HepG2 (cell line): Measurements from ENCODE around the gene ADAMTS15. TPM values are rescaled to one million over a fixed set of nuclear protein-coding genes. Genes with fewer than 3 reads are reported as not detected.

Source experiments
- ATAC-seq: fragments of 200-7000 bp; cut with Tn5 transposase; 3 replicates; pipeline ENCODE4 v1.9.1; 2020; ENCODE audit warnings: mild to moderate bottlenecking, moderate library complexity
- BruUV-seq: library from RNA; stranded (reverse); fragments of 400-500 nt; replicated peaks from 2 replicates; lab custom pipeline; 2021; lab: Mats Ljungman, UMichigan
- CTCF ChIA-PET: fragments of 300-600 bp; formaldehyde crosslinking; extraction: SDS; loops from one replicate; lab custom pipeline; 2021; ENCODE audit warnings: low total read pairs, inconsistent platforms, low intra/inter-chr PET ratio; lab: Yijun Ruan, JAX
- POLR2A ChIA-PET: fragments of 350-600 bp; sonication (Branson Sonifier 250); formaldehyde crosslinking; loops from one replicate; lab custom pipeline; 2020; ENCODE audit warnings: antibody characterized with exemption, inconsistent platforms; lab: Yijun Ruan, JAX
- DNase-seq: peaks from one replicate; pipeline ENCODE4 v3.0.0-alpha.2; 2015; ENCODE audit warnings: low spot score
- FAIRE-seq: peaks from 3 replicates; lab custom pipeline; 2011; peaks lifted over from hg19 to GRCh38; lab: Jason Lieb, UNC
- H2AFZ ChIP-seq: one replicate; pipeline ENCODE4 v1.6.1; 2011; ENCODE audit warnings: low read length, inconsistent platforms
- H3K27ac ChIP-seq: fragments of 300-600 bp; 3 replicates; pipeline ENCODE4 v1.8.0; 2011; ENCODE audit warnings: mixed run types, mild to moderate bottlenecking, mixed read lengths, low read length, inconsistent platforms; ENCODE audit not compliant: insufficient read depth; ENCODE audit errors: extremely low read length
- H3K27me3 ChIP-seq, 2 experiments: fragments of 200-600 bp in 1 of 2; 2 replicates in 1 of 2; 3 replicates in 1 of 2; pipeline versions ENCODE4 v1.6.0 to v1.8.0; 2011; ENCODE audit warnings: low read length in 2 of 2, mild to moderate bottlenecking in 2 of 2, moderate library complexity in 2 of 2, inconsistent platforms in 1 of 2; ENCODE audit not compliant: insufficient read depth in 2 of 2, control insufficient read depth in 1 of 2
- H3K36me3 ChIP-seq, 2 experiments: fragments of 200-600 bp in 1 of 2; replicated peaks in 1 of 2; 2 replicates in 1 of 2; 3 replicates in 1 of 2; pipeline versions ENCODE4 v1.5.1 to v1.8.0; 2011; ENCODE audit warnings: low read length in 2 of 2, inconsistent platforms in 1 of 2; ENCODE audit not compliant: insufficient read depth in 2 of 2, control insufficient read depth in 1 of 2
- H3K4me1 ChIP-seq: 2 replicates; pipeline ENCODE4 v1.5.1; 2012; ENCODE audit warnings: low read length, inconsistent platforms; ENCODE audit not compliant: insufficient read depth
- H3K4me2 ChIP-seq: 2 replicates; pipeline ENCODE4 v1.6.0; 2011; ENCODE audit warnings: low read depth, low read length, inconsistent platforms
- H3K4me3 ChIP-seq, 3 experiments: fragments of 200-600 bp in 1 of 3; sonication (generic), shearing (Covaris generic) in 1 of 3; replicated peaks in 1 of 3; 2 replicates each; pipeline ENCODE4 v1.5.1; 2011 to 2016; ENCODE audit warnings: low read length in 3 of 3, inconsistent platforms in 2 of 3, low read depth in 2 of 3, mild to moderate bottlenecking in 2 of 3, control low read depth in 1 of 3, mixed read lengths in 1 of 3; ENCODE audit not compliant: insufficient read depth in 1 of 3
- H3K79me2 ChIP-seq: one replicate; pipeline ENCODE4 v1.6.1; 2011; ENCODE audit warnings: low read length, inconsistent platforms; ENCODE audit not compliant: insufficient read depth
- H3K9ac ChIP-seq: 2 replicates; pipeline ENCODE4 v1.6.0; 2011; ENCODE audit warnings: mild to moderate bottlenecking, low read depth, low read length, inconsistent platforms; ENCODE audit not compliant: insufficient read depth
- H3K9me3 ChIP-seq: 2 replicates; pipeline ENCODE4 v1.5.1; 2012; ENCODE audit warnings: mild to moderate bottlenecking, low read length
- H4K20me1 ChIP-seq: 2 replicates; pipeline ENCODE4 v1.6.0; 2011; ENCODE audit warnings: inconsistent platforms, mild to moderate bottlenecking, low read length, moderate library complexity; ENCODE audit not compliant: insufficient read depth
- NFE2L2 ChIP-seq: fragments of 150-350 bp; IDR thresholded peaks from 2 replicates; pipeline ENCODE4 v1.6.1; 2014; ENCODE audit warnings: low read length
- PBX2 ChIP-seq: IDR thresholded peaks from 2 replicates; pipeline ENCODE4 v1.6.1; 2016; ENCODE audit warnings: control low read depth
- PHF21A ChIP-seq: sonication (generic); formaldehyde crosslinking; IDR thresholded peaks from 2 replicates; pipeline ENCODE4 v1.5.0; 2020; ENCODE audit warnings: mild to moderate bottlenecking, missing genetic modification reagents
- RAD21 ChIP-seq: fragments of 450-650 bp; formaldehyde crosslinking; IDR thresholded peaks from 2 replicates; pipeline ENCODE4 v1.5.0; 2020; ENCODE audit warnings: mild to moderate bottlenecking
- SKI ChIP-seq: fragments of 450-650 bp; IDR thresholded peaks from one replicate; pipeline ENCODE4 v1.6.1; 2018; ENCODE audit warnings: mild to moderate bottlenecking; ENCODE audit not compliant: partially characterized antibody
- SNAPC4 ChIP-seq: sonication (generic); formaldehyde crosslinking; IDR thresholded peaks from 2 replicates; pipeline ENCODE4 v1.4.0; 2020; ENCODE audit warnings: mild to moderate bottlenecking, missing genetic modification reagents
- ZBED4 ChIP-seq: sonication (generic); formaldehyde crosslinking; IDR thresholded peaks from 2 replicates; pipeline ENCODE4 v1.4.0; 2020; ENCODE audit warnings: missing genetic modification reagents, borderline replicate concordance
- ZNF414 ChIP-seq: sonication (generic); formaldehyde crosslinking; IDR thresholded peaks from 2 replicates; pipeline ENCODE4 v1.5.0; 2020; ENCODE audit warnings: missing genetic modification reagents
- ZNF709 ChIP-seq: sonication (generic); formaldehyde crosslinking; IDR thresholded peaks from 2 replicates; pipeline ENCODE4 v1.5.0; 2020; ENCODE audit warnings: mild to moderate bottlenecking, missing genetic modification reagents
- WGBS: methylation state at CpG from one replicate; pipeline ENCODE4 v1.1.6; 2017; ENCODE audit warnings: low lambda C conversion rate; 5-methylcytosine and 5-hydroxymethylcytosine counted together
- in situ Hi-C: cut with HindIII; loops from 2 replicates; pipeline ENCODE4 v1.10.0; 2017; ENCODE audit warnings: low pct_unique_long_range_greater_than_20kb; ENCODE audit not compliant: extremely low pct_ligation_motif_present
- intact Hi-C: fragments of 100-400 bp; cut with micrococcal nuclease; formaldehyde crosslinking; loops from one replicate; pipeline ENCODE4 v1.10.0; 2022; ENCODE audit not compliant: unreplicated experiment
- polyA plus RNA-seq, 8 experiments: library from polyadenylated mRNA; depleted of rRNA in 3 of 8; stranded (reverse) in 7 of 8; unstranded in 1 of 8; fragments of >200 nt; fragmentation: Illumina TruSeq in 4 of 8; extraction: Trizol in 4 of 8; gene quantifications; 2 replicates each; pipeline versions ENCODE4 v1.2.1 to v1.2.3, GENCODE V29; 2011 to 2016; ENCODE audit warnings: low read depth in 4 of 8, missing spikeins in 1 of 8, mixed read lengths in 1 of 8; ENCODE audit not compliant: insufficient read depth in 1 of 8
- total RNA-seq, 5 experiments: library from RNA; depleted of rRNA; stranded (reverse); fragments of >200 nt; fragmentation: Illumina TruSeq; extraction: Trizol; gene quantifications; 2 replicates each; pipeline ENCODE4 v1.2.3, GENCODE V29; 2016; ENCODE audit warnings: low read depth in 1 of 5

The ADAMTS15 gene
- total and polyA plus RNA-seq, 2 of the 13 experiments (the other 11 are each of a cell fraction or from before 2014, with no cell fraction given): 0.01 to 0.02 TPM

GRCh38 chr11:130469181-130469580 is 20.7 kb downstream of the ADAMTS15 start (continued):
- TF ChIP-seq SNAPC4 (CRISPR knock-in tag): no peak

GRCh38 chr11:130470832-130471706 is 22.6 kb downstream of the ADAMTS15 start:
- no peak overlapping the region for H3K27ac ChIP-seq
- CTCF ChIA-PET: no interaction called here
- H3K9me3 ChIP-seq: no peaks in the 10 kb centered on the region
- ATAC-seq: no peak
- H3K36me3 ChIP-seq: no peaks in the 10 kb centered on the region
- WGBS: 37% methylated on average over 20 of the region's 20 CpGs
- no peaks in the 10 kb centered on the region for H4K20me1 ChIP-seq
- H3K4me2 ChIP-seq: no peak overlapping the region
- intact Hi-C loops: no loop called here
- no peaks in the 10 kb centered on the region for H3K4me1 ChIP-seq
- H2AFZ ChIP-seq: no peak overlapping the region
- in situ Hi-C loops: no loop called here
- H3K79me2 ChIP-seq: no peaks in the 10 kb centered on the region
- no peak overlapping the region for H3K4me3 ChIP-seq
- FAIRE-seq: no peak
- POLR2A ChIA-PET: no interaction called here
- no TSS peak for BruUV-seq
- peaks cover 4 to 29% of the 10 kb centered on the region in 2 experiments; a peak in 4 of 5 replicates for H3K27me3 ChIP-seq
- DNase-seq: no peak
- H3K9ac ChIP-seq: no peak overlapping the region
- TF ChIP-seq NFE2L2 (no peak), RAD21 (no peak), PHF21A (CRISPR knock-in tag) (no peak), ZBED4 (no peak), PBX2 (CRISPR knock-in tag) (no peak), SKI (no peak), ZNF709 (CRISPR knock-in tag) (no peak), ZNF414 (no peak)
